WTC11 (cell line): Measurements from ENCODE around the gene PI4KB.

Experiments used
- ELF4 ChIP-seq: sonication (generic); formaldehyde crosslinking; IDR thresholded peaks from 2 replicates; pipeline ENCODE4 v1.8.1; 2022; ENCODE audit warnings: low read depth, mild to moderate bottlenecking, moderate library complexity, missing genetic modification reagents
- NR2C2 ChIP-seq: sonication (generic); formaldehyde crosslinking; IDR thresholded peaks from 2 replicates; pipeline ENCODE4 v1.8.0; 2022; ENCODE audit warnings: mild to moderate bottlenecking, missing genetic modification reagents
- SMAD3 ChIP-seq: sonication (generic); formaldehyde crosslinking; IDR thresholded peaks from 2 replicates; pipeline ENCODE4 v1.8.0; 2022; ENCODE audit warnings: missing genetic modification reagents, mild to moderate bottlenecking, borderline replicate concordance
- TEAD4 ChIP-seq: sonication (generic); formaldehyde crosslinking; IDR thresholded peaks from 2 replicates; pipeline ENCODE4 v1.8.0; 2022; ENCODE audit warnings: mild to moderate bottlenecking, missing genetic modification reagents
- TF ChIP-seq, protein P1 (sequence below): fragments of 200-600 bp; IDR thresholded peaks from 2 replicates; pipeline ENCODE4 v1.8.0; 2022; ENCODE audit warnings: antibody characterized with exemption
- TF ChIP-seq, protein P2 (sequence below): sonication (generic); formaldehyde crosslinking; IDR thresholded peaks from 2 replicates; pipeline ENCODE4 v1.8.0; 2022; ENCODE audit warnings: mild to moderate bottlenecking, missing genetic modification reagents

DNA sequence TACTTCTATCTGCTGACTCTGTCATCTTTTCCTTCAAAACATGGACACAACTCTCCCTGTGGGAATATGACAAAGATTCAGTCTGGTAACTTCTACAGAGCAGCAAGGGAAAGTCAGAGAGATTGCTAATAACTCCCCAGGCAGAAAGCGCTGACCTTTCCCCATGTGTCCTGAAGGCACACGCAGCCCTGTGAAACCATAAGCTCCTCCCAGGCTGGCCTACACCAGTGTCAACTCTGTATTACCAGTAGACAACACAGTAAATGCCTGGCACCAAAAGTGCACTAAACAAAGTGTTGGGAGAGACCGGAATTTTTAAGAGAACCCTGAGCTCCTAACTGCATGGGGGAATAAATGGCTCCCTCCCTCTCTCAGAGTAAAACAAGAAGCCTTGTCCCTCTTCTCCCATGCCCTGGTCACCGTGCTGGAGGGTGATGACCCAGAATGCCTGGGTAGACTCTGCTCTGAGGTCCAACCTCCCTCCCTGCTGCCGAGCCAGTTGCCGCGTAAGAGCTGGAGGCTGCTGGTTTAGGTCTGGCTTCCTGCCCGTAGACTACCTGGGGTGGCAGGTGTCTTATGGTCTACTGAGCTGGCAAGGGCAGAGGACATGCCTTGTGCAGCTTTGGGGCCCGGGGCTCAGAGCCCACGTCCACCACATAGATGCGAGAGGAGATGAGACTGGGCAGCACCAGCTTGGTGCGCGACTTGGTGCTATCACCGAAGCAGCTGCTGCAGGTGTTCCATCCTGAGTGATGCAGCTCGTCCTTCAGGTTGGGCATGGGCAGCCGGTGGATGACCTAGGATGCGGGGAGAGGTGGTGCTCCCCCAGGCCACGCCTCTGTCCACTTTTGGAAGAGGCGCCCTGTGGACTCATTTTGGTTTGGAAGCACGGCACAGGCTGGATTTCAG is 41.4 kb upstream of the PI4KB start:
- TF ChIP-seq, protein P1, sequence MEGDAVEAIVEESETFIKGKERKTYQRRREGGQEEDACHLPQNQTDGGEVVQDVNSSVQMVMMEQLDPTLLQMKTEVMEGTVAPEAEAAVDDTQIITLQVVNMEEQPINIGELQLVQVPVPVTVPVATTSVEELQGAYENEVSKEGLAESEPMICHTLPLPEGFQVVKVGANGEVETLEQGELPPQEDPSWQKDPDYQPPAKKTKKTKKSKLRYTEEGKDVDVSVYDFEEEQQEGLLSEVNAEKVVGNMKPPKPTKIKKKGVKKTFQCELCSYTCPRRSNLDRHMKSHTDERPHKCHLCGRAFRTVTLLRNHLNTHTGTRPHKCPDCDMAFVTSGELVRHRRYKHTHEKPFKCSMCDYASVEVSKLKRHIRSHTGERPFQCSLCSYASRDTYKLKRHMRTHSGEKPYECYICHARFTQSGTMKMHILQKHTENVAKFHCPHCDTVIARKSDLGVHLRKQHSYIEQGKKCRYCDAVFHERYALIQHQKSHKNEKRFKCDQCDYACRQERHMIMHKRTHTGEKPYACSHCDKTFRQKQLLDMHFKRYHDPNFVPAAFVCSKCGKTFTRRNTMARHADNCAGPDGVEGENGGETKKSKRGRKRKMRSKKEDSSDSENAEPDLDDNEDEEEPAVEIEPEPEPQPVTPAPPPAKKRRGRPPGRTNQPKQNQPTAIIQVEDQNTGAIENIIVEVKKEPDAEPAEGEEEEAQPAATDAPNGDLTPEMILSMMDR: no peak
- TF ChIP-seq SMAD3 (CRISPR knock-in tag): no peak
- TF ChIP-seq, protein P2, sequence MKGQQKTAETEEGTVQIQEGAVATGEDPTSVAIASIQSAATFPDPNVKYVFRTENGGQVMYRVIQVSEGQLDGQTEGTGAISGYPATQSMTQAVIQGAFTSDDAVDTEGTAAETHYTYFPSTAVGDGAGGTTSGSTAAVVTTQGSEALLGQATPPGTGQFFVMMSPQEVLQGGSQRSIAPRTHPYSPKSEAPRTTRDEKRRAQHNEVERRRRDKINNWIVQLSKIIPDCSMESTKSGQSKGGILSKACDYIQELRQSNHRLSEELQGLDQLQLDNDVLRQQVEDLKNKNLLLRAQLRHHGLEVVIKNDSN (CRISPR knock-in tag): no peak
- no peak for TF ChIP-seq NR2C2 (CRISPR knock-in tag)
- no peak for TF ChIP-seq ELF4 (CRISPR knock-in tag)
- TF ChIP-seq TEAD4 (CRISPR knock-in tag): no peak
